ENCODE measurements around the gene SCAMP5. TPM values are rescaled to one million over a fixed set of nuclear protein-coding genes. Genes with fewer than 3 reads are reported as not detected.

The SCAMP5 gene
- total and polyA plus RNA-seq, 2 of the 4 experiments (the other 2 are of a cell fraction): 0.36 to 1.6 TPM

GRCh38 chr15:74950078-74950908 lies 45.1 kb upstream of the SCAMP5 start:
- Histone ChIP-seq H3K27me3 (ENCODE audit: control insufficient read depth, insufficient read depth, low read length) (peaks cover 3% of the 10 kb centered on the region), H3K9ac (ENCODE audit: low read depth, low read length) (no peak overlapping the region), H4K5ac (ENCODE audit: low read depth, low read length) (no peak overlapping the region), H4K8ac (ENCODE audit: low read depth in 2 of 2, low read length in 2 of 2) (no peak overlapping the region), H2BK20ac (ENCODE audit: low read depth, low read length) (no peak overlapping the region), H4K20me1 (ENCODE audit: insufficient read depth, low read length) (no peaks in the 10 kb centered on the region), H3K79me1 (ENCODE audit: low read depth in 1 of 2, low read length in 2 of 2) (no peaks in the 10 kb centered on the region), H3K27ac (ENCODE audit: insufficient read depth, low read length) (no peak overlapping the region), H3K4ac (ENCODE audit: low read depth, low read length) (no peak overlapping the region), H3K14ac (replicated peaks; ENCODE audit: low read depth, low read length) (no peak overlapping the region), H3K36me3 (ENCODE audit: control insufficient read depth, insufficient read depth, low read length) (no peaks in the 10 kb centered on the region), H3K18ac (ENCODE audit: low read depth, low read length) (no peak overlapping the region), H3K56ac (ENCODE audit: extremely low read depth, insufficient read depth, low read length) (no peak overlapping the region), H3K4me1 (ENCODE audit: control insufficient read depth, insufficient read depth, low read length) (peaks cover 5% of the 10 kb centered on the region; the same call in 1 of the 2 replicates), H2BK5ac (ENCODE audit: low read depth, low read length, poor library complexity, severe bottlenecking) (no peak overlapping the region), H2BK15ac (ENCODE audit: low read depth, low read length) (no peak overlapping the region), H3K23ac (ENCODE audit: low read depth, low read length) (no peak overlapping the region), H2BK120ac (ENCODE audit: low read depth, low read length) (no peak overlapping the region), H3K4me2 (ENCODE audit: low read depth, low read length) (no peak overlapping the region), H3K9me3 (ENCODE audit: control insufficient read depth, insufficient read depth, low read length) (no peaks in the 10 kb centered on the region), H2AFZ (replicated peaks; ENCODE audit: low read length, poor library complexity) (no peak overlapping the region), H2AK9ac (replicated peaks; ENCODE audit: low read depth, low read length, poor library complexity) (no peak overlapping the region), H4K91ac (ENCODE audit: insufficient read depth, low read depth, low read length) (no peak overlapping the region), H2AK5ac (ENCODE audit: low read depth, low read length) (no peak overlapping the region), H3K9me1 (ENCODE audit: insufficient read depth, low read length) (no peaks in the 10 kb centered on the region), H3K4me3 (ENCODE audit: insufficient read depth, low read depth, low read length) (no peak overlapping the region)
- intact Hi-C loops (cut with micrococcal nuclease) (loop anchor here (1.0 to 10.0 kb wide), 4 partner anchors 49 to 575 kb away; no protein-coding TSS in a partner anchor), dilution Hi-C loops (cut with HindIII; ENCODE audit: low sequenced_read_pairs, unreplicated experiment) (no loop called here), in situ Hi-C loops (cut with MboI; ENCODE audit: low sequenced_read_pairs) (no loop called here)
- CTCF ChIA-PET: interaction anchor here (0.6 to 1.4 kb wide), 8 partner anchors 9 to 311 kb away, joined by 3 to 9 read pairs (median 4); no protein-coding TSS in a partner anchor
- DNase-seq (peak; percentile 67), ATAC-seq (ENCODE audit: low read depth) (peak; percentile 70)
- BruUV-seq (replicated peaks): no TSS peak
- TF ChIP-seq CTCF (conservative IDR thresholded peaks at IDR 0.05; ENCODE audit: low read depth, low read length) (peak; percentile 97), CHD1 (IDR thresholded peaks at IDR 0.05; ENCODE audit: low read depth, low read length) (no peak), ELK1 (IDR thresholded peaks at IDR 0.05; ENCODE audit: borderline replicate concordance, low read depth, low read length) (no peak), MAZ (IDR thresholded peaks at IDR 0.05; ENCODE audit: borderline replicate concordance, low read depth, low read length) (peak; percentile 44; the same call in 1 of the 2 replicates), RFX5 (IDR thresholded peaks at IDR 0.05; ENCODE audit: low read depth, low read length) (0 out of 2 replicates have a peak, but pooled peaks have one; percentile 15), SMC3 (IDR thresholded peaks at IDR 0.05; ENCODE audit: low read depth, low read length) (peak; percentile 77), MXI1 (IDR thresholded peaks at IDR 0.05; ENCODE audit: borderline replicate concordance, low read depth, low read length) (no peak), CEBPB (IDR thresholded peaks at IDR 0.05; ENCODE audit: low read depth, low read length) (peak; percentile 92), RAD21 (IDR thresholded peaks at IDR 0.05; ENCODE audit: low read length) (peak; percentile 94)
- POLR2A ChIA-PET (ENCODE audit: unreplicated experiment): interaction anchor here (1.0 kb wide), 1 partner anchor 11 kb away, joined by 6 read pairs; no protein-coding TSS in a partner anchor
- no CpG with 5 or more reads among the region's 7 CpGs for WGBS, 2 experiments (ENCODE audit: extremely low coverage in 2 of 2, insufficient read length in 1 of 2)
